ENCODE data around the gene SRPRA. TPM values are rescaled to one million over a fixed set of nuclear protein-coding genes. Genes with fewer than 3 reads are reported as not detected.

Gene SRPRA
- total RNA-seq, 5 donors from 2014 or later (not counting 1 experiment from before 2014, with no cell fraction given): 134 to 176 (median 142) TPM

GRCh38 chr11:126281666-126282175 lies 13.0 kb upstream of the SRPRA start:
- Histone ChIP-seq H3K27me3 (replicated peaks in 1 of 2; ENCODE audit: control insufficient read depth in 2 of 2, extremely low read depth in 1 of 2, insufficient read depth in 2 of 2, low read length in 1 of 2) (no peaks in the 10 kb centered on the region), H3K4me1 (ENCODE audit: control insufficient read depth in 1 of 2, extremely low read depth in 1 of 2, insufficient read depth in 2 of 2, low read length in 2 of 2) (peaks cover 11 to 52% of the 10 kb centered on the region in 2 experiments), H3K9me3 (no peaks in the 10 kb centered on the region), H3K36me3 (ENCODE audit: control insufficient read depth in 2 of 2, extremely low read depth in 1 of 2, insufficient read depth in 1 of 2, low read length in 1 of 2) (peaks cover 6 to 7% of the 10 kb centered on the region in 2 donors), H3K4me3 (ENCODE audit: control insufficient read depth in 1 of 2, extremely low read depth in 1 of 2, low read length in 1 of 2) (no peak overlapping the region), H3K27ac (ENCODE audit: low read length) (peak overlapping the region; percentile 77)
- CTCF ChIA-PET: interaction anchor here in 1 of 2 donors (1.0 kb wide), 1 partner anchor 29 kb away, joined by 4 read pairs; no protein-coding TSS in a partner anchor
- WGBS (ENCODE audit: insufficient coverage): 100% methylated on average over 3 of the region's 10 CpGs
- ATAC-seq (replicated peaks in 1 of 4): no peak
- peak overlapping the region; percentile 95 to 98 for H3K27ac Mint-ChIP-seq
- H3K9me3 Mint-ChIP-seq: no peaks in the 10 kb centered on the region
- peaks cover 45 to 56% (median 48%) of the 10 kb centered on the region in 3 donors for H3K4me1 Mint-ChIP-seq
- peak overlapping the region; percentile 86 to 95 (median 90) for H3K4me3 Mint-ChIP-seq
- H3K27me3 Mint-ChIP-seq: no peaks in the 10 kb centered on the region
- peaks cover 9% of the 10 kb centered on the region for H3K36me3 Mint-ChIP-seq
- POLR2A ChIA-PET: interaction anchor here in 1 of 2 donors (1.1 kb wide), 1 partner anchor 37 kb away, joined by 5 read pairs; no protein-coding TSS in a partner anchor
- peak in 1 of 35 experiments; percentile 13 for DNase-seq

- H3K4me3 ChIP-seq (ENCODE audit: control insufficient read depth in 1 of 2, extremely low read depth in 1 of 2, low read length in 1 of 2): no peak overlapping the region
- 100% methylated on average over 2 of the region's 6 CpGs for WGBS (ENCODE audit: insufficient coverage)
- peaks cover 43 to 55% (median 48%) of the 10 kb centered on the region in 3 donors for H3K4me1 Mint-ChIP-seq
- no peak for ATAC-seq (replicated peaks in 1 of 4)
- H3K36me3 ChIP-seq (ENCODE audit: control insufficient read depth in 2 of 2, extremely low read depth in 1 of 2, insufficient read depth in 1 of 2, low read length in 1 of 2): peaks cover 6 to 7% of the 10 kb centered on the region in 2 donors
- H3K4me1 ChIP-seq (ENCODE audit: control insufficient read depth in 1 of 2, extremely low read depth in 1 of 2, insufficient read depth in 2 of 2, low read length in 2 of 2): peaks cover 11 to 52% of the 10 kb centered on the region in 2 experiments
- CTCF ChIA-PET: interaction anchor here in 1 of 2 donors (1.0 kb wide), 1 partner anchor 30 kb away, joined by 4 read pairs; no protein-coding TSS in a partner anchor
- DNase-seq: no peak
- no peaks in the 10 kb centered on the region for H3K9me3 Mint-ChIP-seq
- POLR2A ChIA-PET: interaction anchor here in 1 of 2 donors (1.1 kb wide), 1 partner anchor 38 kb away, joined by 5 read pairs; no protein-coding TSS in a partner anchor
- H3K27me3 Mint-ChIP-seq: no peaks in the 10 kb centered on the region
- H3K9me3 ChIP-seq: no peaks in the 10 kb centered on the region
- H3K27me3 ChIP-seq (replicated peaks in 1 of 2; ENCODE audit: control insufficient read depth in 2 of 2, extremely low read depth in 1 of 2, insufficient read depth in 2 of 2, low read length in 1 of 2): no peaks in the 10 kb centered on the region
- peak overlapping the region; percentile 95 to 98 for H3K27ac Mint-ChIP-seq
- H3K27ac ChIP-seq (ENCODE audit: low read length): no peak overlapping the region
- H3K36me3 Mint-ChIP-seq: peaks cover 9% of the 10 kb centered on the region
- peak overlapping the region; percentile 86 to 95 (median 90) for H3K4me3 Mint-ChIP-seq
Measured at GRCh38 chr11:126281245-126281644, 12.6 kb upstream of the SRPRA start.

GRCh38 chr11:126280595-126280994 lies 11.9 kb upstream of the SRPRA start:
- 37% methylated on average over 4 of the region's 5 CpGs for WGBS (ENCODE audit: insufficient coverage)

GRCh38 chr11:126279191-126279590 lies 10.5 kb upstream of the SRPRA start:
- H3K27me3 ChIP-seq (replicated peaks in 1 of 2; ENCODE audit: control insufficient read depth in 2 of 2, extremely low read depth in 1 of 2, insufficient read depth in 2 of 2, low read length in 1 of 2): no peaks in the 10 kb centered on the region
- H3K36me3 Mint-ChIP-seq: peaks cover 19% of the 10 kb centered on the region
- no peak for DNase-seq
- H3K9me3 ChIP-seq: no peaks in the 10 kb centered on the region
- H3K27ac ChIP-seq (ENCODE audit: low read length): no peak overlapping the region
- no peaks in the 10 kb centered on the region for H3K9me3 Mint-ChIP-seq
- no peaks in the 10 kb centered on the region for H3K27me3 Mint-ChIP-seq
- H3K36me3 ChIP-seq (ENCODE audit: control insufficient read depth in 2 of 2, extremely low read depth in 1 of 2, insufficient read depth in 1 of 2, low read length in 1 of 2): peaks cover 7 to 22% of the 10 kb centered on the region in 2 donors
- no peak for ATAC-seq (replicated peaks in 1 of 4)
- ChIA-PET POLR2A (interaction anchor here in 1 of 2 donors (0.6 kb wide), 1 partner anchor 9 kb away, joined by 4 read pairs; no protein-coding TSS in a partner anchor), CTCF (no interaction called here)
- H3K4me3 ChIP-seq (ENCODE audit: control insufficient read depth in 1 of 2, extremely low read depth in 1 of 2, low read length in 1 of 2): no peak overlapping the region
- peaks cover 33 to 40% (median 36%) of the 10 kb centered on the region in 3 donors for H3K4me1 Mint-ChIP-seq
- peak overlapping the region in 1 of 3 donors; percentile 95 for H3K4me3 Mint-ChIP-seq
- H3K4me1 ChIP-seq (ENCODE audit: control insufficient read depth in 1 of 2, extremely low read depth in 1 of 2, insufficient read depth in 2 of 2, low read length in 2 of 2): peaks cover 11 to 38% of the 10 kb centered on the region in 2 experiments
- peak overlapping the region; percentile 49 to 51 for H3K27ac Mint-ChIP-seq
- WGBS (ENCODE audit: insufficient coverage): 93% methylated on average over 3 of the region's 8 CpGs

More at GRCh38 chr11:126280595-126280994, 11.9 kb upstream of the SRPRA start:
- Mint-ChIP-seq H3K27me3 (no peaks in the 10 kb centered on the region), H3K4me3 (peak overlapping the region in 1 of 3 donors; percentile 95), H3K4me1 (peaks cover 44 to 54% (median 47%) of the 10 kb centered on the region in 3 donors), H3K27ac (peak overlapping the region; percentile 92 to 98), H3K9me3 (no peaks in the 10 kb centered on the region), H3K36me3 (peaks cover 11% of the 10 kb centered on the region)
- Histone ChIP-seq H3K4me3 (ENCODE audit: control insufficient read depth in 1 of 2, extremely low read depth in 1 of 2, low read length in 1 of 2) (no peak overlapping the region), H3K9me3 (no peaks in the 10 kb centered on the region), H3K27ac (ENCODE audit: low read length) (peak overlapping the region; percentile 43), H3K27me3 (replicated peaks in 1 of 2; ENCODE audit: control insufficient read depth in 2 of 2, extremely low read depth in 1 of 2, insufficient read depth in 2 of 2, low read length in 1 of 2) (no peaks in the 10 kb centered on the region), H3K36me3 (ENCODE audit: control insufficient read depth in 2 of 2, extremely low read depth in 1 of 2, insufficient read depth in 1 of 2, low read length in 1 of 2) (peaks cover 7 to 11% of the 10 kb centered on the region in 2 donors), H3K4me1 (ENCODE audit: control insufficient read depth in 1 of 2, extremely low read depth in 1 of 2, insufficient read depth in 2 of 2, low read length in 2 of 2) (peaks cover 11 to 51% of the 10 kb centered on the region in 2 experiments)
- POLR2A ChIA-PET: no interaction called here
- ATAC-seq (replicated peaks in 1 of 4) (no peak), DNase-seq (peak in 2 of 35 experiments; percentile 23 to 25)
- CTCF ChIA-PET: interaction anchor here in 1 of 2 donors (1.0 kb wide), 1 partner anchor 30 kb away, joined by 4 read pairs; no protein-coding TSS in a partner anchor

GRCh38 chr11:126277780-126278179 lies 9.1 kb upstream of the SRPRA start:
- no peaks in the 10 kb centered on the region for H3K27me3 Mint-ChIP-seq
- Histone ChIP-seq H3K36me3 (ENCODE audit: control insufficient read depth in 2 of 2, extremely low read depth in 1 of 2, insufficient read depth in 1 of 2, low read length in 1 of 2) (peaks cover 7 to 36% of the 10 kb centered on the region in 2 donors), H3K27ac (ENCODE audit: low read length) (no peak overlapping the region), H3K4me3 (ENCODE audit: control insufficient read depth in 1 of 2, extremely low read depth in 1 of 2, low read length in 1 of 2) (no peak overlapping the region), H3K9me3 (no peaks in the 10 kb centered on the region), H3K27me3 (replicated peaks in 1 of 2; ENCODE audit: control insufficient read depth in 2 of 2, extremely low read depth in 1 of 2, insufficient read depth in 2 of 2, low read length in 1 of 2) (no peaks in the 10 kb centered on the region), H3K4me1 (ENCODE audit: control insufficient read depth in 1 of 2, extremely low read depth in 1 of 2, insufficient read depth in 2 of 2, low read length in 2 of 2) (peaks cover 8 to 28% of the 10 kb centered on the region in 2 experiments)
- peaks cover 27 to 32% (median 30%) of the 10 kb centered on the region in 3 donors for H3K4me1 Mint-ChIP-seq
- no peak overlapping the region for H3K4me3 Mint-ChIP-seq
- no peak for DNase-seq
- WGBS (ENCODE audit: insufficient coverage): 100% methylated on average over 3 of the region's 4 CpGs
- ChIA-PET CTCF (no interaction called here), POLR2A (no interaction called here)
- no peaks in the 10 kb centered on the region for H3K9me3 Mint-ChIP-seq
- ATAC-seq (replicated peaks in 1 of 4): no peak
- peaks cover 27% of the 10 kb centered on the region for H3K36me3 Mint-ChIP-seq
- no peak overlapping the region for H3K27ac Mint-ChIP-seq

- peaks cover 7 to 37% of the 10 kb centered on the region in 2 donors for H3K36me3 ChIP-seq (ENCODE audit: control insufficient read depth in 2 of 2, extremely low read depth in 1 of 2, insufficient read depth in 1 of 2, low read length in 1 of 2)
- ATAC-seq (replicated peaks in 1 of 4) (no peak), DNase-seq (no peak)
- 98% methylated on average over 9 of the region's 11 CpGs for WGBS (ENCODE audit: insufficient coverage)
- CTCF ChIA-PET: no interaction called here
- Mint-ChIP-seq H3K4me3 (no peak overlapping the region), H3K36me3 (peaks cover 27% of the 10 kb centered on the region), H3K27me3 (no peaks in the 10 kb centered on the region), H3K27ac (no peak overlapping the region), H3K4me1 (peaks cover 27 to 30% (median 28%) of the 10 kb centered on the region in 3 donors), H3K9me3 (no peaks in the 10 kb centered on the region)
- no peaks in the 10 kb centered on the region for H3K9me3 ChIP-seq
- POLR2A ChIA-PET: no interaction called here
- peaks cover 8 to 24% of the 10 kb centered on the region in 2 experiments for H3K4me1 ChIP-seq (ENCODE audit: control insufficient read depth in 1 of 2, extremely low read depth in 1 of 2, insufficient read depth in 2 of 2, low read length in 2 of 2)
- no peaks in the 10 kb centered on the region for H3K27me3 ChIP-seq (replicated peaks in 1 of 2; ENCODE audit: control insufficient read depth in 2 of 2, extremely low read depth in 1 of 2, insufficient read depth in 2 of 2, low read length in 1 of 2)
- no peak overlapping the region for H3K4me3 ChIP-seq (ENCODE audit: control insufficient read depth in 1 of 2, extremely low read depth in 1 of 2, low read length in 1 of 2)
- H3K27ac ChIP-seq (ENCODE audit: low read length): no peak overlapping the region
Measured at GRCh38 chr11:126277322-126277721, 8.6 kb upstream of the SRPRA start.

All from T-cell (primary cell).